HCT116 (cell line): ENCODE data around the gene NR2C2. TPM values are rescaled to one million over a fixed set of nuclear protein-coding genes. Genes with fewer than 3 reads are reported as not detected.

Experiments
- ATAC-seq: fragments of 200-7000 bp; cut with Tn5 transposase; 2 replicates; pipeline ENCODE4 v1.9.1; 2020; ENCODE audit warnings: mild to moderate bottlenecking, moderate library complexity
- BruUV-seq: library from RNA; stranded (reverse); fragments of 400-500 nt; replicated peaks from 2 replicates; lab custom pipeline; 2021; lab: Mats Ljungman, UMichigan
- CTCF ChIA-PET: fragments of 300-600 bp; sonication (Branson Sonifier 250); formaldehyde crosslinking; loops from one replicate; lab custom pipeline; 2021; ENCODE audit warnings: antibody characterized with exemption; lab: Charles Lee
- POLR2A ChIA-PET: fragments of 300-600, 350-600 bp; sonication (Branson Sonifier 250); formaldehyde crosslinking; loops from one replicate; lab custom pipeline; 2021; ENCODE audit warnings: antibody characterized with exemption; lab: Charles Lee
- RAD21 ChIA-PET, 2 experiments: fragments of 300-600 bp; sonication (Branson Sonifier 250); formaldehyde crosslinking; loops; one replicate each; lab custom pipeline; 2023; ENCODE audit warnings: low total read pairs in 2 of 2; ENCODE audit not compliant: uncharacterized antibody in 2 of 2, unreplicated experiment in 2 of 2, low non-redundant PET in 1 of 2; lab: Charles Lee
- DNase-seq: peaks from one replicate; pipeline ENCODE4 v3.0.0-alpha.2; 2010; ENCODE audit warnings: low read depth, low spot score
- H2AFZ ChIP-seq: fragments of 200-600 bp; shearing (Covaris generic), sonication (generic); 2 replicates; pipeline ENCODE4 v1.6.1; 2017; ENCODE audit warnings: low read depth, mixed run types, mixed read lengths, antibody characterized with exemption, low read length; ENCODE audit not compliant: poor library complexity, severe bottlenecking
- H3K27ac ChIP-seq: 2 replicates; pipeline ENCODE4 v1.5.1; 2012; ENCODE audit warnings: low read depth, low read length
- H3K27me3 ChIP-seq: fragments of 200-600 bp; sonication (generic); 2 replicates; pipeline ENCODE4 v1.6.1; 2016; ENCODE audit warnings: mixed run types, low read length, mixed read lengths; ENCODE audit not compliant: insufficient read depth
- H3K36me3 ChIP-seq, 2 experiments: fragments of 200-500 bp in 1 of 2; fragments of 200-600 bp in 1 of 2; sonication (Bioruptor generic) in 1 of 2; sonication (generic) in 1 of 2; 2 replicates each; pipeline versions ENCODE4 v1.5.1 to v1.6.1; 2014 to 2016; ENCODE audit warnings: low read length in 2 of 2, inconsistent platforms in 1 of 2, mixed read lengths in 1 of 2, mixed run types in 1 of 2; ENCODE audit not compliant: insufficient read depth in 2 of 2, control insufficient read depth in 1 of 2
- H3K4me1 ChIP-seq, 2 experiments: fragments of 200-600 bp in 1 of 2; sonication (generic) in 1 of 2; 2 replicates each; pipeline versions ENCODE4 v1.5.1 to v1.6.1; 2012 to 2017; ENCODE audit warnings: low read length in 2 of 2, inconsistent platforms in 1 of 2, mild to moderate bottlenecking in 1 of 2, mixed read lengths in 1 of 2, mixed run types in 1 of 2, moderate library complexity in 1 of 2; ENCODE audit not compliant: insufficient read depth in 2 of 2, control insufficient read depth in 1 of 2
- H3K4me2 ChIP-seq: fragments of 200-600 bp; sonication (generic); 2 replicates; pipeline ENCODE4 v1.6.1; 2017; ENCODE audit warnings: mixed run types, low read length, mixed read lengths
- H3K4me3 ChIP-seq, 2 experiments: fragments of 200-600 bp in 1 of 2; sonication (generic) in 1 of 2; replicated peaks in 1 of 2; 2 replicates each; pipeline ENCODE4 v1.5.1; 2011 to 2016; ENCODE audit warnings: low read length in 2 of 2, control low read depth in 1 of 2, low read depth in 1 of 2, mild to moderate bottlenecking in 1 of 2, mixed read lengths in 1 of 2, mixed run types in 1 of 2
- H3K79me2 ChIP-seq: fragments of 200-600 bp; sonication (generic); 2 replicates; pipeline ENCODE4 v1.6.1; 2017; ENCODE audit warnings: mild to moderate bottlenecking, mixed run types, low read length, moderate library complexity, mixed read lengths; ENCODE audit not compliant: insufficient read depth
- H3K9ac ChIP-seq: fragments of 200-600 bp; sonication (generic); 2 replicates; pipeline ENCODE4 v1.6.1; 2016; ENCODE audit warnings: low read length, mixed read lengths
- H3K9me2 ChIP-seq: fragments of 200-600 bp; sonication (generic), shearing (Covaris generic); 2 replicates; pipeline ENCODE4 v1.6.1; 2017; ENCODE audit warnings: mixed run types, mild to moderate bottlenecking, moderate library complexity; ENCODE audit not compliant: insufficient read depth
- H3K9me3 ChIP-seq, 2 experiments: fragments of 200-500 bp in 1 of 2; fragments of 200-600 bp in 1 of 2; sonication (Bioruptor generic) in 1 of 2; sonication (generic) in 1 of 2; 2 replicates each; pipeline ENCODE4 v1.6.1; 2014 to 2017; ENCODE audit warnings: low read length in 2 of 2, mixed read lengths in 2 of 2, inconsistent platforms in 1 of 2, low read depth in 1 of 2, mild to moderate bottlenecking in 1 of 2, mixed run types in 1 of 2, moderate library complexity in 1 of 2; ENCODE audit not compliant: control insufficient read depth in 1 of 2, insufficient read depth in 1 of 2
- H4K20me1 ChIP-seq: fragments of 200-600 bp; sonication (generic), shearing (Covaris generic); 2 replicates; pipeline ENCODE4 v1.6.1; 2017; ENCODE audit warnings: mixed run types, mild to moderate bottlenecking, moderate library complexity; ENCODE audit not compliant: insufficient read depth
- CEBPB ChIP-seq: IDR thresholded peaks from 2 replicates; pipeline ENCODE4 v1.6.1; 2012; ENCODE audit warnings: low read depth
- ELF1 ChIP-seq: IDR thresholded peaks from 2 replicates; pipeline ENCODE4 v1.6.1; 2012; ENCODE audit warnings: low read depth, borderline replicate concordance
- EZH2phosphoT487 ChIP-seq: fragments of 200-600 bp; IDR thresholded peaks from 2 replicates; pipeline ENCODE4 v1.6.1; 2018; ENCODE audit warnings: antibody characterized with exemption, borderline replicate concordance
- FOSL1 ChIP-seq: IDR thresholded peaks from 2 replicates; pipeline ENCODE4 v1.6.1; 2012; ENCODE audit warnings: low read depth
- JUND ChIP-seq: IDR thresholded peaks from 2 replicates; pipeline ENCODE4 v1.6.1; 2012
- POLR2A ChIP-seq: IDR thresholded peaks from 2 replicates; pipeline ENCODE4 v1.7.0; 2011; ENCODE audit warnings: borderline replicate concordance; ENCODE audit not compliant: insufficient read depth, insufficient read length; ENCODE audit errors: extremely low read depth
- TCF7L2 ChIP-seq: IDR thresholded peaks from 2 replicates; pipeline ENCODE4 v1.7.0; 2011; ENCODE audit warnings: borderline replicate concordance, inconsistent platforms; ENCODE audit not compliant: insufficient read depth, insufficient read length; ENCODE audit errors: extremely low read depth
- YY1 ChIP-seq: IDR thresholded peaks from 2 replicates; pipeline ENCODE4 v1.6.1; 2011; ENCODE audit warnings: low read length, low read depth, moderate library complexity, mild to moderate bottlenecking; ENCODE audit not compliant: insufficient replicate concordance; ENCODE audit errors: extremely low read depth
- ZFX ChIP-seq: fragments of 450-650 bp; IDR thresholded peaks from 2 replicates; pipeline ENCODE4 v1.6.1; 2017
- ZNF274 ChIP-seq: fragments of 200-500 bp; sonication (Bioruptor generic); IDR thresholded peaks from 2 replicates; pipeline ENCODE4 v1.6.1; 2014; ENCODE audit warnings: mild to moderate bottlenecking, low read depth, low read length, inconsistent platforms
- intact Hi-C: fragments of 100-400 bp; cut with micrococcal nuclease; formaldehyde crosslinking; loops from 2 replicates; pipeline ENCODE4 v1.10.0; 2022
- total RNA-seq: library from RNA; stranded (reverse); gene quantifications from one replicate; pipeline ENCODE4 v1.2.1, GENCODE V29; 2021; ENCODE audit not compliant: unreplicated experiment
- TF ChIP-seq, protein P1 (sequence below): IDR thresholded peaks from 2 replicates; pipeline ENCODE4 v1.6.1; 2012; ENCODE audit warnings: low read depth
- TF ChIP-seq, protein P2 (sequence below), 3 experiments: fragments of 200-600 bp in 1 of 3; sonication (generic) in 1 of 3; IDR thresholded peaks in 2 of 3; conservative IDR thresholded peaks in 1 of 3; 2 replicates each; pipeline ENCODE4 v1.5.1; 2012 to 2017; ENCODE audit warnings: low read depth in 2 of 3, low read length in 2 of 3, antibody characterized with exemption in 1 of 3, borderline replicate concordance in 1 of 3, control low read depth in 1 of 3, mild to moderate bottlenecking in 1 of 3, mixed read lengths in 1 of 3, mixed run types in 1 of 3, moderate library complexity in 1 of 3; ENCODE audit not compliant: insufficient read depth in 1 of 3

The NR2C2 gene
- total RNA-seq, 1 experiment from 2014 or later, result 45.0 TPM

DNA sequence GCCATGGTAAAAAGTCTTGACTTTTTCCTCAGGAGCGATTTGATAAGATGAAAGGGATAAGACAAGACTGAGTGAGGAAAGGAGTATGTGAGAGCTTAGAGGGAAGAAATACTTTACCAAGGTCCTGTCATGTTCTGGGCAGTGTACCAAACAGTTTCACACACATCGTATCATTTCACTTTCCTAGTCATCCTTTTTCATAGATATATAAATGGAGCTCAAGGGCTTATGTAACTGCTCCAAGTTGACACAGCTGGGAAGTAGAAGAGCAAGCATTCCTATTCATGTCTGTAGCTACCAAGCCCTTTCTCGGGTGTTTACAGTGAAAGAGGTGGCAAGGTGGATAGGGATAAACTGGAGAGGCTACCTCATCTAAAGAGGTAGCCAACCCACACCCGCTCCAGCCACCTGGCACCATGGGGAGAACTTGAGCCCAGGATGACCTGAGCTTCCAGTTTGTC lies 60.3 kb downstream of the NR2C2 start:
- ChIA-PET POLR2A (no interaction called here), CTCF (no interaction called here), RAD21 (no interaction called here)
- no peak for ATAC-seq
- TSS peak; percentile 33 for BruUV-seq
- Histone ChIP-seq H3K36me3 (peaks cover 3 to 8% of the 10 kb centered on the region in 2 experiments; a peak in 1 of 4 replicates), H3K9me3 (no peaks in the 10 kb centered on the region), H3K9ac (no peak overlapping the region), H3K27me3 (no peaks in the 10 kb centered on the region), H3K4me1 (no peaks in the 10 kb centered on the region), H2AFZ (no peak overlapping the region), H3K27ac (no peak overlapping the region), H4K20me1 (no peaks in the 10 kb centered on the region), H3K79me2 (peaks cover 6% of the 10 kb centered on the region; the same call in 1 of the 2 replicates), H3K4me3 (no peak overlapping the region), H3K9me2 (no peaks in the 10 kb centered on the region), H3K4me2 (no peak overlapping the region)
- no peak for DNase-seq
- TF ChIP-seq TCF7L2 (no peak), CEBPB (no peak), EZH2phosphoT487 (no peak), ZFX (no peak), POLR2A (no peak), JUND (no peak), ZNF274 (no peak), YY1 (no peak), FOSL1 (no peak), ELF1 (no peak)
- TF ChIP-seq, protein P1, sequence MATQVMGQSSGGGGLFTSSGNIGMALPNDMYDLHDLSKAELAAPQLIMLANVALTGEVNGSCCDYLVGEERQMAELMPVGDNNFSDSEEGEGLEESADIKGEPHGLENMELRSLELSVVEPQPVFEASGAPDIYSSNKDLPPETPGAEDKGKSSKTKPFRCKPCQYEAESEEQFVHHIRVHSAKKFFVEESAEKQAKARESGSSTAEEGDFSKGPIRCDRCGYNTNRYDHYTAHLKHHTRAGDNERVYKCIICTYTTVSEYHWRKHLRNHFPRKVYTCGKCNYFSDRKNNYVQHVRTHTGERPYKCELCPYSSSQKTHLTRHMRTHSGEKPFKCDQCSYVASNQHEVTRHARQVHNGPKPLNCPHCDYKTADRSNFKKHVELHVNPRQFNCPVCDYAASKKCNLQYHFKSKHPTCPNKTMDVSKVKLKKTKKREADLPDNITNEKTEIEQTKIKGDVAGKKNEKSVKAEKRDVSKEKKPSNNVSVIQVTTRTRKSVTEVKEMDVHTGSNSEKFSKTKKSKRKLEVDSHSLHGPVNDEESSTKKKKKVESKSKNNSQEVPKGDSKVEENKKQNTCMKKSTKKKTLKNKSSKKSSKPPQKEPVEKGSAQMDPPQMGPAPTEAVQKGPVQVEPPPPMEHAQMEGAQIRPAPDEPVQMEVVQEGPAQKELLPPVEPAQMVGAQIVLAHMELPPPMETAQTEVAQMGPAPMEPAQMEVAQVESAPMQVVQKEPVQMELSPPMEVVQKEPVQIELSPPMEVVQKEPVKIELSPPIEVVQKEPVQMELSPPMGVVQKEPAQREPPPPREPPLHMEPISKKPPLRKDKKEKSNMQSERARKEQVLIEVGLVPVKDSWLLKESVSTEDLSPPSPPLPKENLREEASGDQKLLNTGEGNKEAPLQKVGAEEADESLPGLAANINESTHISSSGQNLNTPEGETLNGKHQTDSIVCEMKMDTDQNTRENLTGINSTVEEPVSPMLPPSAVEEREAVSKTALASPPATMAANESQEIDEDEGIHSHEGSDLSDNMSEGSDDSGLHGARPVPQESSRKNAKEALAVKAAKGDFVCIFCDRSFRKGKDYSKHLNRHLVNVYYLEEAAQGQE, result no peak
- TF ChIP-seq, protein P2, sequence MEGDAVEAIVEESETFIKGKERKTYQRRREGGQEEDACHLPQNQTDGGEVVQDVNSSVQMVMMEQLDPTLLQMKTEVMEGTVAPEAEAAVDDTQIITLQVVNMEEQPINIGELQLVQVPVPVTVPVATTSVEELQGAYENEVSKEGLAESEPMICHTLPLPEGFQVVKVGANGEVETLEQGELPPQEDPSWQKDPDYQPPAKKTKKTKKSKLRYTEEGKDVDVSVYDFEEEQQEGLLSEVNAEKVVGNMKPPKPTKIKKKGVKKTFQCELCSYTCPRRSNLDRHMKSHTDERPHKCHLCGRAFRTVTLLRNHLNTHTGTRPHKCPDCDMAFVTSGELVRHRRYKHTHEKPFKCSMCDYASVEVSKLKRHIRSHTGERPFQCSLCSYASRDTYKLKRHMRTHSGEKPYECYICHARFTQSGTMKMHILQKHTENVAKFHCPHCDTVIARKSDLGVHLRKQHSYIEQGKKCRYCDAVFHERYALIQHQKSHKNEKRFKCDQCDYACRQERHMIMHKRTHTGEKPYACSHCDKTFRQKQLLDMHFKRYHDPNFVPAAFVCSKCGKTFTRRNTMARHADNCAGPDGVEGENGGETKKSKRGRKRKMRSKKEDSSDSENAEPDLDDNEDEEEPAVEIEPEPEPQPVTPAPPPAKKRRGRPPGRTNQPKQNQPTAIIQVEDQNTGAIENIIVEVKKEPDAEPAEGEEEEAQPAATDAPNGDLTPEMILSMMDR (IDR thresholded peaks at IDR 0.05 in 2 of 3, conservative IDR thresholded peaks at IDR 0.05 in 1 of 3; ENCODE audit: borderline replicate concordance in 1 of 3, insufficient read depth in 1 of 3, low read depth in 2 of 3, low read length in 2 of 3), result no peak
- intact Hi-C loops, result no loop called here
